Stimulated activated CD4-positive, alpha-beta T cell treated with anti-CD3 and anti-CD28 coated beads, Interleukin-2, amount 100 ng/mL, for 24 hours (primary cell): ENCODE measurements around the gene ZNF32.
"Not testable (repeated sequence)": the region's sequence is repeated elsewhere in the genome, so short reads cannot be mapped to it uniquely, and the experiment has no call there.

Experiments used
- DNase-seq, 2 donors: peaks; one replicate each; pipeline ENCODE4 v3.0.0-alpha.2; 2020

Gene ZNF32

GRCh38 chr10:43679509-43679908 lies 30.8 kb upstream of the ZNF32 start:
- no peak for DNase-seq

- no peak for DNase-seq
Measured at GRCh38 chr10:43678654-43679053, 30.0 kb upstream of the ZNF32 start.

- no peak for DNase-seq
Measured at GRCh38 chr10:43676901-43677300, 28.2 kb upstream of the ZNF32 start.

- DNase-seq = no peak
Measured at GRCh38 chr10:43676331-43676730, 27.6 kb upstream of the ZNF32 start.

GRCh38 chr10:43674553-43675210 lies 26.0 kb upstream of the ZNF32 start:
- DNase-seq = no peak

- no peak for DNase-seq
Measured at GRCh38 chr10:43673471-43673870, 24.8 kb upstream of the ZNF32 start.

- peak; percentile 32 to 50 for DNase-seq
Measured at GRCh38 chr10:43671659-43672531, 23.2 kb upstream of the ZNF32 start.

GRCh38 chr10:43669386-43669785 lies 20.7 kb upstream of the ZNF32 start:
- no peak for DNase-seq

GRCh38 chr10:43667761-43668386 lies 19.2 kb upstream of the ZNF32 start:
- no peak for DNase-seq

- DNase-seq = no peak
Measured at GRCh38 chr10:43667317-43667731, 18.6 kb upstream of the ZNF32 start.

- DNase-seq = no peak
Measured at GRCh38 chr10:43666552-43666951, 17.9 kb upstream of the ZNF32 start.

- no peak for DNase-seq
Measured at GRCh38 chr10:43665054-43665453, 16.4 kb upstream of the ZNF32 start.

- DNase-seq = no peak
Measured at GRCh38 chr10:43658227-43658626, 9.5 kb upstream of the ZNF32 start.

GRCh38 chr10:43655311-43655710 lies 6.6 kb upstream of the ZNF32 start:
- no peak for DNase-seq

GRCh38 chr10:43653746-43654145 lies 5.1 kb upstream of the ZNF32 start:
- no peak for DNase-seq

GRCh38 chr10:43649185-43649523 lies 473 bp upstream of the ZNF32 start:
- no peak for DNase-seq

GRCh38 chr10:43648095-43648397 lies 635 bp downstream of the ZNF32 start:
- no peak for DNase-seq

- DNase-seq = no peak
Measured at GRCh38 chr10:43647576-43647975, 1.1 kb downstream of the ZNF32 start.

- DNase-seq = no peak
Measured at GRCh38 chr10:43645866-43646265, 2.8 kb downstream of the ZNF32 start.

- no peak for DNase-seq
Measured at GRCh38 chr10:43644252-43644651, 4.4 kb downstream of the ZNF32 start.

- DNase-seq = no peak
Measured at GRCh38 chr10:43640603-43641002, 8.1 kb downstream of the ZNF32 start.

- DNase-seq = not testable (repeated sequence)
Measured at GRCh38 chr10:43635816-43636215, 12.9 kb downstream of the ZNF32 start.

- no peak for DNase-seq
Measured at GRCh38 chr10:43628956-43629355, 19.7 kb downstream of the ZNF32 start.

GRCh38 chr10:43627942-43628341 lies 20.7 kb downstream of the ZNF32 start:
- no peak for DNase-seq
